Measurements from ENCODE around the gene DAB1. TPM values are rescaled to one million over a fixed set of nuclear protein-coding genes. Genes with fewer than 3 reads are reported as not detected.

The DAB1 gene
- total RNA-seq, 2 experiments from 2014 or later, result 1.2 to 2.1 TPM

DNA sequence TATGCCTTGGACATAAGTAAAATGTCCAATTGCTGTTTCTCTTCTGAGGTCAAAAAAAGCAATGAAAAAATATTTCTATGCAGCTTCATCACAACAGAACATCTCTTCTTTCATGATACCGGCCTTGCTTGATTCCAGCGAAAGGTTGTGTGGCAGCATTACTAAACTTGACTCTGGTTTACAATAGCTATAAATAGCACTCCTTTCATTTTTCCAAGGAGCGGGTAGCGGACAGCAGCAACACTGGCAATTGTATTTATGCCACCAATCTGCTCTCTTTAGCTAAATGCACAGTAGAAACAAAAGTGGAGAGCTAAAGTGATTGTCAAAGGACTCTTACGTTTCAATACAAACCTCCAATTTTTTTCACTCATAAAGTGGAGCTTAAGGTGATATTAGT lies 7.5 kb upstream of the DAB1 start:
- Mint-ChIP-seq H3K27me3 (peaks cover 1% of the 10 kb centered on the region), H3K9me3 (no peaks in the 10 kb centered on the region), H3K4me3 (no peak overlapping the region), H3K27ac (no peak overlapping the region), H3K4me1 (no peaks in the 10 kb centered on the region), H3K36me3 (ENCODE audit: low read depth) (no peaks in the 10 kb centered on the region)
- no peak for DNase-seq
- ChIA-PET POLR2A (no interaction called here), CTCF (no interaction called here)

DNA sequence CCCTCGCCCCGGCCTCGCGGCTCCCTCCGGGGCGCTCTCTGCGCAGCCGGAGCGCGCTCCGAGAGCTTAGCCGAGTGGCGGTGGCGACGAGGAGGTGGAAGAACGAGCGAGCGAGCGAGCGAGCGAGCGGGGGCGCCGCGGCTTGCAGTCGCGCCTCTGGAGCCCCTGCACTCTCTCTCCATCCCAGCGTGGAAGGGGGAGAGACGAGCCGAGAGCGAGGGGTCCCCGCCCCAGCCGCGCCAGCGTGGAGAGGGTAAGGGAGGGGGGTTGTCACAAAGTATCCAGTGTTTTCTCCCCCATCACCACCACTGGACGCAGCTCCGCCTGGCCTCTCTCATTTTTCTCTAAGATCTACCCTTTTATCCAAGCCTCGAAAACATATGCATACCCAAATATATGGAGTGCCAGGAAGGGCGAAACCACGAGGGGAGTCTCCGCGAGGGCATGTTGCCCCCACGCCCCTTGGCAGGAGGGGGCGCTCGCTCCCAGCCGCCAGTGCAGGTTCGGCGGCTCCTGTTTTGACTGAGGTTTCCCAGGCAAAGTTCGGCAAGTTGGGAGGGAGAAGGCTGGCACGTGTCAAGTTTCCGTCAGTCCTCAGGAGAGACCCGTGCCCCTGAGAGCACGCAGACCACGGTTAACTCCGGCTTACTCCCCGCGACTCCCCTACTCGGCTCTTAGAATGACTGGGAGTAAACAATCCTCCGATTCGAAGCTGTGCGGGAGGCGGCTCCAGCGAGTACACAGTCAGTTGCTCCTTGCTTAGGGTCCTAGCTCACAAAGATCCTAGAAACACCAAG lies 569 bp upstream of the DAB1 start:
- Mint-ChIP-seq H3K9me3 (no peaks in the 10 kb centered on the region), H3K27ac (no peak overlapping the region), H3K27me3 (peaks cover 56% of the 10 kb centered on the region), H3K36me3 (ENCODE audit: low read depth) (no peaks in the 10 kb centered on the region), H3K4me1 (peaks cover 4% of the 10 kb centered on the region), H3K4me3 (no peak overlapping the region)
- no peak for DNase-seq
- ChIA-PET CTCF (no interaction called here), POLR2A (no interaction called here)

DNA sequence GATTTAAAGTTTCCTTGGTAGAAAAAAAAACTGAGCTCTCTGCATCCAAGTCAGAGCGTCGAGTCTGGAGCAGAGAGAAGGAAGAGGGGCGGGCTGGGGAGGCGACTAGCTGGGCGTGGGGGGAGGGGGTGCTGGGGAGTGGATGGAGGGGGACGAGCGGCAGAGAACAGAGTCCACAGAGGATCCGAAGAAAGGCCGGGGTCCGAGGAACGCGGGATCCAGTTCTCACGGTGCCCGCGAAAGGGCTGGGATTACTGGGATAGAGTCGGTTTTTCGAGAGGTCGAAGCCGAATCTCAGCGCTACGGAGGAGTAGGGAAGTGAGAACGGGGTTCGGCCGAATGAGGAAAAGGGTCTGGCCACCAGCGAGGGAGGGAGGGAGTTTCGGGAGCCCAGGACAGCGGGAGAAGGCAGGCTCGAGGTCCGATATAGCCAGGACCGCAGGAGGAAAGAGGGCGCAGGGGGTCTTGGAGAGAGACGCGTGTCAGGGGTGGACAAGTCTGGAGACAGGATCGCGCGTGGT lies 665 bp downstream of the DAB1 start:
- H3K27me3 Mint-ChIP-seq, result peaks cover 61% of the 10 kb centered on the region
- H3K9me3 Mint-ChIP-seq, result no peaks in the 10 kb centered on the region
- no peak for DNase-seq
- ChIA-PET CTCF (no interaction called here), POLR2A (no interaction called here)
- H3K4me3 Mint-ChIP-seq, result no peak overlapping the region
- H3K4me1 Mint-ChIP-seq, result peaks cover 4% of the 10 kb centered on the region
- H3K27ac Mint-ChIP-seq, result peak overlapping the region; percentile 9
- no peaks in the 10 kb centered on the region for H3K36me3 Mint-ChIP-seq (ENCODE audit: low read depth)

DNA sequence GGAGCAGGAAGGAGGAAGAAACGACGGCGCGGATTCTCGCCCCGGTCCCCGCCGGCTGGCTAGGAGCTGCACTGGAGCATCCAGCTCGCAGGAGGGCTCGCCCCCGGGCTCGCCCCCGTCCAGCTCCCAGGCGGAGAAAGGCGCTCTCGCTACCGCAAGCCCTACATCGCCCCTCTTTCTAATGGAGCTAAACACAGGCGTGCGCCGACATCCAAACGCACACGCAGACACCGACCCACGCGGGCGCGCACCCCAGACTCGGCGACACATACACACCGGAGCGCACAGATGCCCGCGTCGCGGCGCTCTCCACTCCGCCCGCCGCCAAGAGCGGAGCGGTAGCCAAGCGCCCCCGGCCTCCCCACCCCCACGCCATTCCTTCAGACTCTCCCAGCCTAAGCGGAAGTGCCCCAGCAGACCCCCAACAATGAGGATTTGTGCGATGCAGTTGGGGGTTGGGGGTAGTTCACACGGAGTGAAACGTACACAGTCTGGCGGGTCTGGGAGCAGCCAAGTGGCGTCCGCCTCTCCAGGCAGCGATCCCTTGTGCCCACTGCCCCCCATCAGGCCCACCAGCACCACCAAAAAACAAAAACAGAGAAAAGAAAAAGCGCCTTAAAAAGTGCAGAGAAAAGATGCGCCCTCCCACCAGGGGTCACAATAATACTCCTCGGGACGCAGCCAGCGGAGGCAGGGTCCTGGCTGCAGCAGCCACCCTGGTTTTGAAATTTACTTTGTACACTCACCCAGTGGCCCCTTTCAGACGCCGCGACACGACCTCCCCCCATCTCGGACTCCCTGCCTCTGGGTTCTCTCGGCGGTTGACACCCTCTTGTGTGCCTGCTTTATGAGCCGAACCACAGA lies 1.4 kb downstream of the DAB1 start:
- POLR2A ChIA-PET, result no interaction called here
- H3K4me1 Mint-ChIP-seq, result peaks cover 4% of the 10 kb centered on the region
- no peaks in the 10 kb centered on the region for H3K9me3 Mint-ChIP-seq
- no peak overlapping the region for H3K27ac Mint-ChIP-seq
- no peak for DNase-seq
- CTCF ChIA-PET, result no interaction called here
- no peak overlapping the region for H3K4me3 Mint-ChIP-seq
- no peaks in the 10 kb centered on the region for H3K36me3 Mint-ChIP-seq (ENCODE audit: low read depth)
- peaks cover 62% of the 10 kb centered on the region for H3K27me3 Mint-ChIP-seq

DNA sequence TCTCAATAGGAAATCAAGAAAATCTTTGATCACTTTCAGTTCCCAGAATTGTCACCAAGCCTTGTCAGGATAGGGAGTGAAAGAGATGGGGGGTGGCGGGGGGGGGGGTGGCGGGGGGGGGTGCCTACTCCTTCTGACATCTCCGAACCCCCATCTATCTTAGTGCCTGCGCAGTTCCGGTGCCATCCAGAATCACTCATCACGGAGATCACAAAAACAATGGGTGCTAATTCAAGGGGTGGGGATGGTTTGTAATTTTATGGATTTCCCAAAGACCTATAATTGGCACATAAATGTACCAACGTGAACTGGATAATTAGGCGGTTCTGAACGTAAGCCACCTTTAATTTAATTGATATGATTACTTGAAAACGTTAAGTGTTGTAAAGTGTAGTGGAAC lies 2.1 kb downstream of the DAB1 start:
- Mint-ChIP-seq H3K27ac (no peak overlapping the region), H3K4me3 (no peak overlapping the region)
- CTCF ChIA-PET, result no interaction called here

DNA sequence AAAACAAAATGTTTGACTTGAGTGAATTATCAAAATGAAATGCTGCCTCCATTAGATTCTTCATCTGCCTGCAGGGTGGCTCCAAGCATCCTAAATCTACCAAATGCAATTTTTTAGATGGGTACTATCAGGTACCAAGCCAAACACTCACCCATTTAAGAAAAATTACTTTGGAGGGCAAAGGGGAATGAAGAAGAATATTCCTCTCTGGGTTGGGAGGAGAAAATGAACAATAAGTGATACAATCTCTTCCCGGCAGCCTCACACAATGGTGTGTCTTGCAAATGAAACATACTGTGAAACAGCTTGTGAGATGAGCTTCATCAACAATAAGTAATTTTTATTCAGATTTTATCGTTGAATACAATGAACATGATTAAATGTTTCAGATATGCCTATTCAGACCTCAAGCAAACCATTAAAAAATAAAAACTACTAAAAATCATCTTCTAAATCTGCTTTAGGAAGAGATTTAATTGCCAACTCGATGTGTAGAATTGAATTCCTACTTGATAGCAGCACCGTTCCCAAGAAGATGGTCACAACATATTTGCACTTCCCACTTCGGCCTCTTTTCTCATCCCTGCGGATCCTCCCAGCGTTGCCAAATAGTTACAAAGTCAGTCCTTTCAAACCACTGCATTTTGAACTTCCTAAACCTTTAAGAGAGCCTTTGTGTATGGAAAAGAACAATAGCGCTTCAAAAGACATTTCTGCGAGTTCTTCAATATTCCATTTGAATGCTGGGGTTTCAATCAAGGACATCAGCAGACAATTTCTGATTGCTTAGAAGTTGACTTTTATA lies 2.7 kb downstream of the DAB1 start:
- ChIA-PET CTCF (no interaction called here), POLR2A (no interaction called here)
- H3K4me1 Mint-ChIP-seq, result peaks cover 4% of the 10 kb centered on the region
- H3K4me3 Mint-ChIP-seq, result no peak overlapping the region
- no peak overlapping the region for H3K27ac Mint-ChIP-seq
- peaks cover 59% of the 10 kb centered on the region for H3K27me3 Mint-ChIP-seq
- no peaks in the 10 kb centered on the region for H3K9me3 Mint-ChIP-seq
- no peaks in the 10 kb centered on the region for H3K36me3 Mint-ChIP-seq (ENCODE audit: low read depth)
- no peak for DNase-seq

More for the DNA sequence above, 2.1 kb downstream of the DAB1 start:
- no peak for DNase-seq
- H3K4me1 Mint-ChIP-seq, result peaks cover 4% of the 10 kb centered on the region
- POLR2A ChIA-PET, result no interaction called here
- H3K27me3 Mint-ChIP-seq, result peaks cover 62% of the 10 kb centered on the region
- no peaks in the 10 kb centered on the region for H3K36me3 Mint-ChIP-seq (ENCODE audit: low read depth)
- H3K9me3 Mint-ChIP-seq, result no peaks in the 10 kb centered on the region

DNA sequence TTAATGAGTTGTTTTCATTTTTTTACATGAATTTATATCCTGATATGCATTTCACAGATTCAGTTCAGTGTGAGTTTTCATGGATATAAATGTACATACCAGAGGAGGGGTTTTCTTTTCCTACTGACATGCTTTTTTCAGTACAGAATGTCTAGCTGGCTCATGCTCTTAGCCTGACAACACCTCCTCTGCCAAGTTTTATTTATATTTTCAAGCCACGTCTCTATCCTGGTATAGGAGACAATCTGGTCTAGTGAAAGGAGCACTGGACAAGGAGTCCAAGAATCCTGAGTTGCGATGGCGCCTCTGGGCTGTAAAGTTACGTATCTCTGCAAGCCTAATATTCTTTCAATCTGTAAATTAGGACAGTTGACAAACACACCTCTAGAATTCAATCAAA lies 4.9 kb downstream of the DAB1 start:
- no peaks in the 10 kb centered on the region for H3K36me3 Mint-ChIP-seq (ENCODE audit: low read depth)
- H3K4me1 Mint-ChIP-seq, result peaks cover 2% of the 10 kb centered on the region
- H3K9me3 Mint-ChIP-seq, result no peaks in the 10 kb centered on the region
- no peak overlapping the region for H3K27ac Mint-ChIP-seq
- DNase-seq, result no peak
- peaks cover 44% of the 10 kb centered on the region for H3K27me3 Mint-ChIP-seq
- POLR2A ChIA-PET, result no interaction called here
- H3K4me3 Mint-ChIP-seq, result no peak overlapping the region
- CTCF ChIA-PET, result no interaction called here

DNA sequence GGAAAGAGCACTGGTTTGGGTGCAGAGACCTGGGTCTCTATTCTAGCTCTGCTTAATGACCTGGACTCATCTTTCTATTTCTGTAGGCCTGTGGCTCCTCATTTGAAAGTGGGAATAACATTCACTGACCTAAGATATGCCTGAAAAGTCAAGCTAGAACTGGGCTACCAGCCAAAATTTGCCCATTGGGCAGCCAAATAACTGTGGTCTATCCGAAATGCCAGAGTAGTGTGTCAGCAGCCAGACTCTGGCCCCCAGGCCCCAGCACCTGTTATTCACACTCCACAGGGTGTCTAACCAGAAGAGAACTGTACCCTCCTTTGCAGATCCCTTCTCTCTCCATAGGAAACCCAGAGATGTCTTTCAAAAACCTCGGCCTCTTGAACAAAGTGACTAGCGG lies 12.6 kb downstream of the DAB1 start:
- no peak for DNase-seq
- POLR2A ChIA-PET, result no interaction called here
- no peaks in the 10 kb centered on the region for H3K4me1 Mint-ChIP-seq
- H3K36me3 Mint-ChIP-seq (ENCODE audit: low read depth), result no peaks in the 10 kb centered on the region
- H3K27ac Mint-ChIP-seq, result no peak overlapping the region
- no peak overlapping the region for H3K4me3 Mint-ChIP-seq
- CTCF ChIA-PET, result no interaction called here
- no peaks in the 10 kb centered on the region for H3K9me3 Mint-ChIP-seq
- H3K27me3 Mint-ChIP-seq, result peaks cover 5% of the 10 kb centered on the region

DNA sequence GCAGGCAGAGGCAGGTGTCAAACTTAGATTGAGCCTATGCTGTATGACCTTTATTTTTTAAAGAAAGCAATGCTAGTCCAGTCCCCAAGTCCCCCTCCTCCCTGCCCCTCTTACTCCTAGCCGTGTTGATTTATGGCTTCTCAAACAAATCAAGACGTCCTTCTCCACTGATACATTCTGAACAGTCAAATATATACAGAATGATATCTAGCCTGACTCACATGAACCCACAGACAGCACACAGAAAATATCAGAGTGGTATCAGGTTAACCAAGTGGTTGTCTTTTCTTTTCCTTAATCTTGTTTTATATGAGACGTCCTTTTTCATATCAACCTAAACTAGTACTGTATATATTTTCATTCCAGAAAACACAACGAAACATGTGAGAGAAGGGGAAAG lies 13.4 kb downstream of the DAB1 start:
- Mint-ChIP-seq H3K9me3 (no peaks in the 10 kb centered on the region), H3K27ac (no peak overlapping the region), H3K4me1 (no peaks in the 10 kb centered on the region), H3K36me3 (ENCODE audit: low read depth) (no peaks in the 10 kb centered on the region), H3K27me3 (peaks cover 1% of the 10 kb centered on the region), H3K4me3 (no peak overlapping the region)
- ChIA-PET POLR2A (no interaction called here), CTCF (no interaction called here)
- DNase-seq, result no peak

DNA sequence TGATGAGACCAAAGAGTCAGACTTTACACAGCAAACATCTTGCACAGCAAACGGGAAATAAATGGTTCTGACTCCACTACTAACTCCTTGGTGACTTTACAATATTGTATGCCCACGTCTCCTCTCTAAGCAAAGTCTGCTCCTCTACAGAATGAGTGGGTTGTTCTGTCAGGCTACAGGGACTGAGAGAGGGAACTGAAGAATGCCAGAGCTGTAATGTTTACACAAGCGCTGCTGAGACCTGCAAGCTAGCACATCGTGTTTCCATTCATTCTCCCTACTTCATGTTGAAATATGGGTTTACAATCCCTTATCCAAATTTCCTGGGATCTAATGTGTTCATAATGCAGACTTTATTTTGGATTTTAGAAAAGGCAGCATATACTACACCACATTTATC lies 15.9 kb downstream of the DAB1 start:
- ChIA-PET CTCF (no interaction called here), POLR2A (no interaction called here)
- Mint-ChIP-seq H3K4me3 (no peak overlapping the region), H3K4me1 (no peaks in the 10 kb centered on the region), H3K36me3 (ENCODE audit: low read depth) (no peaks in the 10 kb centered on the region), H3K27ac (no peak overlapping the region), H3K9me3 (no peaks in the 10 kb centered on the region), H3K27me3 (no peaks in the 10 kb centered on the region)
- DNase-seq, result no peak

DNA sequence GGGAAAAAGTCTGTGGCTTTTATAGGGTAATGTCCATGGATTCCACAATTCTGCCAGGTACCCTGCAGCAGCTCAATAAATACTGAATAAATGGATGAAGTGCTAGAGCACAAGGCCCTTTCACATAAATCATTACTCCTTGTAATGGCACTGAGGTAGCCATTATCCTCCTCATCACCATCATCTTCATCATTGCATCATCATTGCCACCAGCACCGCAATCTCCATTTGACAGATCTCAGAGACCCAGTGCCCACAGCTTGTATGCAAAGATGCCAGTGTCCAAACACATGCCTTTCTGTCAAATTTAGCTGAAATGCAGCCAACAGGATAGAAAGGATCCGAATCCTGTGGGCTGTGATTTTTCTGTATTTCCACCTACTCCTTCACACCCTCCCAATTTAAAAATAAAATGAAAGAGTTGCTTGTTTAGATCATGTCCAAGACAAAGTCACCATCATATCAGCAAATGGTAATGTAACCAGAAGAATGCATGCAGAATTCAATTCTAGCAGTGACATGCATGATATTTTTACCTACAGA lies 17.4 kb downstream of the DAB1 start:
- H3K4me1 Mint-ChIP-seq, result no peaks in the 10 kb centered on the region
- H3K27ac Mint-ChIP-seq, result no peak overlapping the region

DNA sequence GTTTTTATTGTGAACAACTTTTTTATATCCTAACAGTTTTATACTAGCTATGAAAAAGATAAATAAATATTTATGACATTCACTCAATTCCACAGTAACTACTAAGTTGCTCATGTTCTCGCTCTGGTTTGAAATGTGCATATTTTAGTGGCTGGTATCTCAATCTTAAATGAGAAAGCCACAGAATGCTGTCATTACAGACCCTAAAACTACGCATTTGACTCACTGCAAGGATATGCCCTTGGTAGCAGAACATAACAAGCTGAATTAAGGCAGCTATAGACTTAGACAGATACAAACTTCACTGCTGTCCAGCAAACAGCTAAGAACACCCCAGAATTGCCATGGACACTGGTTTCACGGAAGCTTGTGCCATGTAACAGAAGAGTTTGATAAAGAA lies 19.0 kb downstream of the DAB1 start:
- POLR2A ChIA-PET, result no interaction called here
- H3K4me1 Mint-ChIP-seq, result no peaks in the 10 kb centered on the region
- H3K9me3 Mint-ChIP-seq, result no peaks in the 10 kb centered on the region
- H3K27me3 Mint-ChIP-seq, result no peaks in the 10 kb centered on the region
- no peak overlapping the region for H3K4me3 Mint-ChIP-seq
- no peaks in the 10 kb centered on the region for H3K36me3 Mint-ChIP-seq (ENCODE audit: low read depth)
- DNase-seq, result no peak
- CTCF ChIA-PET, result no interaction called here
- no peak overlapping the region for H3K27ac Mint-ChIP-seq

More for the DNA sequence above, 17.4 kb downstream of the DAB1 start:
- Mint-ChIP-seq H3K27me3 (no peaks in the 10 kb centered on the region), H3K9me3 (no peaks in the 10 kb centered on the region), H3K4me3 (no peak overlapping the region), H3K36me3 (ENCODE audit: low read depth) (no peaks in the 10 kb centered on the region)
- ChIA-PET POLR2A (no interaction called here), CTCF (no interaction called here)
- DNase-seq, result no peak

DNA sequence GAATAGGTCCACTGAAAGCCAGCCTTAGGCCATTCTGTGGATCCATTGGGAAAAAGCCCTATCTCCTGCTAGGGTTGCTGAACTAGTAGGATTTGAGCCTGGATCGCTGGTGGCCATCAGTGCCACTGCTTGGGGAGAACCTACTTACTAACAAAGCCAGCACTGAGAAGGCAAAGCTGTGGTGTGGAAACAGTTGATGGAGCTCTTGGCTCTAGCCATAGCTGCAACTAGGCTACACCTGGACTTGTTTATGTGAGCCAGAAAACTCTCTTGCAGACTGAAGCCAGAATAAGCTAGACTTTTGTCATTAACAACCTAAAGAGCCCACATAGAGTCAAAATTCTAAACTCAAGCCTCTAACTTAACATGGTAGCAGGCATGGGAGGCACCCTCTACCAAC lies 20.7 kb downstream of the DAB1 start:
- Mint-ChIP-seq H3K4me1 (no peaks in the 10 kb centered on the region), H3K36me3 (ENCODE audit: low read depth) (no peaks in the 10 kb centered on the region), H3K27me3 (peaks cover under 1% of the 10 kb centered on the region), H3K9me3 (no peaks in the 10 kb centered on the region), H3K27ac (no peak overlapping the region), H3K4me3 (no peak overlapping the region)
- POLR2A ChIA-PET, result no interaction called here
- DNase-seq, result no peak
- CTCF ChIA-PET, result no interaction called here

Data from activated CD4-positive, alpha-beta T cell treated with anti-CD3 and anti-CD28 coated beads, Interleukin-2, amount 10 ng/mL, durations not matched to agents 7 days and 5 days (primary cell).